Gastrocnemius medialis (tissue), 4 donors: ENCODE measurements around the gene NOC4L. TPM values are rescaled to one million over a fixed set of nuclear protein-coding genes. Genes with fewer than 3 reads are reported as not detected.
A peak's percentile ranks its signal among the peaks of the same experiment; 100 is the strongest.

Experiments
- ATAC-seq, 2 donors: fragments of 150-250 bp; one replicate each; pipeline ENCODE4 v1.9.1; 2016
- DNase-seq, 2 donors: peaks; one replicate each; pipeline ENCODE4 v3.0.0-alpha.2; 2019
- H3K27ac ChIP-seq, 4 donors: fragments of 200-600 bp; sonication (generic); 1 replicate in 1 of 4; 2 replicates in 3 of 4; pipeline ENCODE4 v1.5.1; 2016 to 2018; ENCODE audit warnings: mild to moderate bottlenecking in 2 of 4, moderate library complexity in 1 of 4
- H3K27me3 ChIP-seq, 3 donors: fragments of 200-600 bp; sonication (generic) in 2 of 3; 1 replicate in 1 of 3; 2 replicates in 2 of 3; pipeline versions ENCODE4 v1.5.1 to v1.6.0; 2016 to 2019; ENCODE audit warnings: mild to moderate bottlenecking in 1 of 3, moderate library complexity in 1 of 3
- H3K36me3 ChIP-seq, 2 donors: fragments of 200-600 bp; sonication (generic) in 1 of 2; one replicate each; pipeline ENCODE4 v1.5.1; 2017 to 2018
- H3K4me1 ChIP-seq, 2 donors: fragments of 200-600 bp; sonication (generic) in 1 of 2; one replicate each; pipeline ENCODE4 v1.5.1; 2016 to 2017; ENCODE audit warnings: mild to moderate bottlenecking in 2 of 2
- H3K4me3 ChIP-seq, 4 donors: fragments of 200-600 bp; sonication (generic) in 3 of 4; 1 replicate in 1 of 4; 2 replicates in 3 of 4; pipeline ENCODE4 v1.5.1; 2016 to 2019; ENCODE audit warnings: mild to moderate bottlenecking in 2 of 4
- H3K9me3 ChIP-seq, 3 donors: fragments of 200-600 bp; sonication (generic) in 2 of 3; 1 replicate in 1 of 3; 2 replicates in 2 of 3; pipeline ENCODE4 v1.5.1; 2016 to 2019
- POLR2A ChIP-seq, 2 donors: fragments of 450-650 bp; IDR thresholded peaks; one replicate each; pipeline ENCODE4 v1.6.1; 2017; ENCODE audit warnings: antibody characterized with exemption in 2 of 2, mild to moderate bottlenecking in 2 of 2, moderate library complexity in 2 of 2
- in situ Hi-C, 4 donors: fragments of 200-750 bp; cut with MboI; loops; one replicate each; pipeline versions ENCODE4 v1.15.0 to v1.8.0; 2017; ENCODE audit warnings: low sequenced_read_pairs in 4 of 4
- intact Hi-C: fragments of 100-400 bp; cut with DNase I; formaldehyde crosslinking; loops from one replicate; pipeline ENCODE4 v1.15.1; 2023; ENCODE audit warnings: low total_unique reads
- total RNA-seq, 4 donors: library from RNA; depleted of rRNA; stranded (reverse); fragments of >200 nt; gene quantifications; one replicate each; pipeline versions ENCODE4 v1.1.0 to v1.2.3, GENCODE V29; 2016
- TF ChIP-seq, protein P1 (sequence below), 5 experiments: fragments of 450-650 bp in 3 of 5; fragments of 200-600 bp in 2 of 5; sonication (generic) in 2 of 5; IDR thresholded peaks in 4 of 5; conservative IDR thresholded peaks in 1 of 5; 1 replicate in 4 of 5; 2 replicates in 1 of 5; pipeline ENCODE4 v1.5.1; 2016 to 2019; ENCODE audit warnings: antibody characterized with exemption in 5 of 5, mild to moderate bottlenecking in 3 of 5, moderate library complexity in 3 of 5

Gene NOC4L
- total RNA-seq, 4 donors from 2014 or later, result 11.1 to 24.0 (median 21.2) TPM

GRCh38 chr12:132141976-132142678 lies 2.1 kb upstream of the NOC4L start:
- H3K4me3 ChIP-seq, result no peak overlapping the region
- TF ChIP-seq POLR2A (IDR thresholded peaks at IDR 0.05), result no peak
- peaks cover 17 to 22% of the 10 kb centered on the region in 2 donors for H3K4me1 ChIP-seq
- no peaks in the 10 kb centered on the region for H3K9me3 ChIP-seq
- intact Hi-C loops (loop anchor here (5.0 to 10.0 kb wide), 4 partner anchors 217 to 1267 kb away; partner anchors contain the start of genes FBRSL1, PUS1, RAN and SFSWAP), in situ Hi-C loops (no loop called here)
- peaks cover 0 to 54% of the 10 kb centered on the region in 2 donors for H3K36me3 ChIP-seq
- H3K27ac ChIP-seq, result no peak overlapping the region
- ATAC-seq (no peak), DNase-seq (no peak)
- H3K27me3 ChIP-seq, result no peaks in the 10 kb centered on the region

DNA sequence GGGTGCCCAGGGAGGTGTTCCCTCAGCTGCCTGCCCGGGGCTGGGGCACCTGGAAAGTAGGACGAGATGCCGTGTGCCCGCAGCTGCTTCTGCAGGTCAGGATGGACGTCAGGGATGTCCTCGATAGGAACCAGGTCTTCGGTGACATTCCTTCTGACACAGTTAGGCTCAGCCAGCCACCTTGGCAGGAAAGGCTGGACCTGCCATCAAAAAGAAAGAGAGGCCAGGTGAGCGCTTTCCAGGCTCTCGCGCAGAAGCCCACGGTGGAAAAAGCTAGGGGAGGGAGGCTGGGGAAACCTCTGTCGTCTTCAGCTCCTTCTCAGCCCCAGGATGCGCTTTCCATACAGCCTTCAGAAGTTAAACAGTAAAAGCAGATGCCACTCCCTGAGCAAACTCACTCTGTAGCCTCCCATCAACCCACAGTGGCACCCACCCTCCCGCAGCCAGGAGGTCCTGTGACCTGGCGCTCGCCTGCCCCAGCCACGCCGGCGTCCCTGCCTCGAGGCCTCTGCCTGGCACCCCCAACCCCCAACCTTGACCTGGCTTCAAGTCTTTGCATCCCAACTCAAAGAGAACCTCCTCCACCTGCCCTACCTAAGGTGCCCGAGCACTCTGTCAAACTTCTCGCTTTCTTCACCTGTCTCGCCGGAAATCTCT lies 1.4 kb upstream of the NOC4L start:
- peaks cover 17 to 22% of the 10 kb centered on the region in 2 donors for H3K4me1 ChIP-seq
- no peak overlapping the region for H3K27ac ChIP-seq
- TF ChIP-seq, protein P1, sequence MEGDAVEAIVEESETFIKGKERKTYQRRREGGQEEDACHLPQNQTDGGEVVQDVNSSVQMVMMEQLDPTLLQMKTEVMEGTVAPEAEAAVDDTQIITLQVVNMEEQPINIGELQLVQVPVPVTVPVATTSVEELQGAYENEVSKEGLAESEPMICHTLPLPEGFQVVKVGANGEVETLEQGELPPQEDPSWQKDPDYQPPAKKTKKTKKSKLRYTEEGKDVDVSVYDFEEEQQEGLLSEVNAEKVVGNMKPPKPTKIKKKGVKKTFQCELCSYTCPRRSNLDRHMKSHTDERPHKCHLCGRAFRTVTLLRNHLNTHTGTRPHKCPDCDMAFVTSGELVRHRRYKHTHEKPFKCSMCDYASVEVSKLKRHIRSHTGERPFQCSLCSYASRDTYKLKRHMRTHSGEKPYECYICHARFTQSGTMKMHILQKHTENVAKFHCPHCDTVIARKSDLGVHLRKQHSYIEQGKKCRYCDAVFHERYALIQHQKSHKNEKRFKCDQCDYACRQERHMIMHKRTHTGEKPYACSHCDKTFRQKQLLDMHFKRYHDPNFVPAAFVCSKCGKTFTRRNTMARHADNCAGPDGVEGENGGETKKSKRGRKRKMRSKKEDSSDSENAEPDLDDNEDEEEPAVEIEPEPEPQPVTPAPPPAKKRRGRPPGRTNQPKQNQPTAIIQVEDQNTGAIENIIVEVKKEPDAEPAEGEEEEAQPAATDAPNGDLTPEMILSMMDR (IDR thresholded peaks at IDR 0.05 in 4 of 5, conservative IDR thresholded peaks at IDR 0.05 in 1 of 5), result no peak
- TF ChIP-seq POLR2A (IDR thresholded peaks at IDR 0.05), result no peak
- in situ Hi-C loops (no loop called here), intact Hi-C loops (loop anchor here (5.0 to 10.0 kb wide), 4 partner anchors 218 to 1268 kb away; partner anchors contain the start of genes FBRSL1, PUS1, RAN and SFSWAP)
- no peaks in the 10 kb centered on the region for H3K9me3 ChIP-seq
- H3K4me3 ChIP-seq, result peak overlapping the region; percentile 95 to 97 (median 96)
- H3K36me3 ChIP-seq, result peaks cover 0 to 60% of the 10 kb centered on the region in 2 donors
- H3K27me3 ChIP-seq, result no peaks in the 10 kb centered on the region
- no peak for ATAC-seq
- DNase-seq, result no peak

GRCh38 chr12:132143336-132144071 lies 753 bp upstream of the NOC4L start:
- in situ Hi-C loops (no loop called here), intact Hi-C loops (loop anchor here (2.0 to 10.0 kb wide), 5 partner anchors 59 to 1269 kb away; partner anchors contain the start of genes FBRSL1, PUS1, RAN and SFSWAP)
- H3K9me3 ChIP-seq, result no peaks in the 10 kb centered on the region
- TF ChIP-seq, protein P1 (IDR thresholded peaks at IDR 0.05 in 4 of 5, conservative IDR thresholded peaks at IDR 0.05 in 1 of 5), result no peak
- no peak for TF ChIP-seq POLR2A (IDR thresholded peaks at IDR 0.05)
- peak overlapping the region; percentile 58 to 94 (median 88) for H3K27ac ChIP-seq
- peak in 1 of 2 donors; percentile 6 for ATAC-seq
- H3K4me3 ChIP-seq, result peak overlapping the region; percentile 95 to 97 (median 96)
- peaks cover 0 to 57% of the 10 kb centered on the region in 2 donors for H3K36me3 ChIP-seq
- DNase-seq, result peak in 1 of 2 donors; percentile 11
- H3K4me1 ChIP-seq, result peaks cover 17 to 22% of the 10 kb centered on the region in 2 donors
- H3K27me3 ChIP-seq, result no peaks in the 10 kb centered on the region

DNA sequence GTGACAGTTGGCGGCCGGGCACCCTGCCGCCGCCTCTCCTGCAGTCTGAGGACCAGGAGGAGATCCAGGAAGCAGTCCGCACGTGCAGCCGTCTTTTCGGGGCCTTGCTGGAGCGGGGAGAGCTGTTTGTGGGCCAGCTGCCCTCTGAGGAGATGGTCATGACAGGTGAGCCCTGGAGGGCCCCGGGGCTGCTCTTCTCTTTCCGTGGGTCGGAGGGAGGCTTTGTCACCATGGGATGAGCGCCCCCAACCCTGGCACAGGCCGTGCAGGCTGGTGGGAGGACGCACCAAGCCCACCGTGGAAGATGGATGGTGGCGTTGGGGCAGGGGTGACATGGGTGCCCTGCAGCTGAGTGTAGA lies 532 bp downstream of the NOC4L start:
- H3K36me3 ChIP-seq, result peaks cover 0 to 44% of the 10 kb centered on the region in 2 donors
- no peak for TF ChIP-seq POLR2A (IDR thresholded peaks at IDR 0.05)
- TF ChIP-seq, protein P1 (IDR thresholded peaks at IDR 0.05 in 4 of 5, conservative IDR thresholded peaks at IDR 0.05 in 1 of 5), result no peak
- ATAC-seq, result peak in 1 of 2 donors; percentile 5
- intact Hi-C loops, result loop anchor here (2.0 to 10.0 kb wide), 5 partner anchors 60 to 1270 kb away; partner anchors contain the start of genes FBRSL1, PUS1, RAN and SFSWAP
- H3K27me3 ChIP-seq, result no peaks in the 10 kb centered on the region
- no peak for DNase-seq
- peak overlapping the region; percentile 83 to 96 (median 94) for H3K27ac ChIP-seq
- in situ Hi-C loops, result no loop called here
- peak overlapping the region; percentile 95 to 97 (median 96) for H3K4me3 ChIP-seq
- H3K9me3 ChIP-seq, result no peaks in the 10 kb centered on the region
- H3K4me1 ChIP-seq, result peaks cover 17 to 22% of the 10 kb centered on the region in 2 donors
